Stimulated activated CD4-positive, alpha-beta T cell treated with anti-CD3 and anti-CD28 coated beads, TNF-alpha, amount 100 ng/mL, for 24 hours (primary cell): ENCODE results near the gene IL17REL.

Experiments
- DNase-seq, 3 experiments: peaks; one replicate each; pipeline ENCODE4 v3.0.0-alpha.2; 2020; ENCODE audit warnings: low read depth in 3 of 3

IL17REL gene

GRCh38 chr22:50046019-50046415 lies 33.5 kb upstream of the IL17REL start:
- DNase-seq, result no peak

DNA sequence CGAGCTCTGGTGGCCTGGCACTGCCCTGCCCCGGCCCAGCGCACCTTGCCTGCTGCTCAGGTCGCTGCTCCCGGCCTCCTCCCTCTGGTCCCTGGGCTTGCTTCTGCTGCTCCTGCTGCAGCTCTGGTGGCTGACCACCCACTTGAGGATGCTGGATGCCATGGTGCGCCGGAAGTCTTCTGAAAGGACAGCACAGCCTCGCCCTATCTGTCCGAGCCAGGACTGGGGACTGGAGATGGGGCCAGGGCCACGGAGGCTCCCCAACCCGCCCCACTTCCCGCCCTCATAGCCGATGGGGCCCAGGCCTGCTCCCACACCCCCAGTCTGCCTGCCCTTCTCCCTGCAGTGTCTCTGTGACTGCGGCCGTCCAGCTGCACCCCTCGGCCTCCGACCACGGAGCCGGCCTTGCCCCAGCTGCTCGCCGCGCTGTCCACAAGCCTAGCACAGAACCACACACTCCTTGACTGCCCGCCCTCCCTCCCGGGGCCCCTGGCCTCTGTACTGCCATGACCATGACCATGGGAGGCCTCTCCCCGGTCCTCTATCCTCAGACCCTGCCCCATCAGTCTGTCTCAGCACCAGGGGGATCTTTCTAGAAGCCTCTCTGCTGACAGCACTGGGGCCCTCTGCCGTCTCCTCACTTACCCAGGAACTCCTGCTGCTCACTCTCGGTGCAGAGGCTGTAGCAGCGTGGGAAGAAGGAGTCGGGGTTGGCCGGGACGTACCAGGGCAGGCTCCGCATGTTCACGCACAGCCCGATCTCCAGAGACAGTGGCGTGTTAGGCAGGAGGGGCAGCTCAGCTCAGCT lies 32.9 kb upstream of the IL17REL start:
- DNase-seq, result no peak

GRCh38 chr22:50044485-50045118 lies 32.0 kb upstream of the IL17REL start:
- no peak for DNase-seq

DNA sequence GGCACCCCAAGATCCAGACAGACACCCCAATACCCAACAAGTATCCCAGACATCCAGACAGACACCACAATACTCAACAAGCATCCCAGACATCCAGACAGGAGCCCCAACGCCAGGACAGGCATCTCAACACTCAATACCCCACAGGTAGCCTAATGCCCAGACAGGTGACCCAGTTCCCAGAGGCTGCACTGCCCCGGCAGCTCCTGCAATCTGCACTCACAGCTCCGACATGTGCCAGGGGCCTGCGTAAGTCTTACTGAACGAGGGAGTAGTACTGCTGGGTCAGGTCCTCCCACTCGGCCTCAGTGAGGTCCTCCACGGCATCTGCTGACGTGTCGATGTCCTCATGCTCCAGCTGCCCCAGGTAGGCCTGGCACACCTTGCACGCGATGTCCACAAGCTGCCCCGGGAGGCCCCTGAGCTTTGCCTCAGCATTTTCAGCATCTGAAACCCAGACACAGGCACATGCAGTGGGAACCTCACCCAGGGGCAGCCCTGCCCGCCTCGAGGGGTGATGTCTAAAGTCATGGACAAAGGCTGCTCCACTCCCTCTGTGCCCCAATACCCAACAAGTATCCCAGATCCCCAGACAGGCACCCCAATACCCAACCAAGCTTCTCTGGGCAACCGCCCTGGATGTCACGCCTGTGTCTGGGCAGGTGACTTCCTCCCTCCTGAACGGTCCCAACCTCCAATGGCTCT lies 28.9 kb upstream of the IL17REL start:
- DNase-seq, result no peak

GRCh38 chr22:50040717-50041116 lies 28.2 kb upstream of the IL17REL start:
- DNase-seq, result no peak

GRCh38 chr22:50039669-50040443 lies 27.3 kb upstream of the IL17REL start:
- DNase-seq, result no peak

DNA sequence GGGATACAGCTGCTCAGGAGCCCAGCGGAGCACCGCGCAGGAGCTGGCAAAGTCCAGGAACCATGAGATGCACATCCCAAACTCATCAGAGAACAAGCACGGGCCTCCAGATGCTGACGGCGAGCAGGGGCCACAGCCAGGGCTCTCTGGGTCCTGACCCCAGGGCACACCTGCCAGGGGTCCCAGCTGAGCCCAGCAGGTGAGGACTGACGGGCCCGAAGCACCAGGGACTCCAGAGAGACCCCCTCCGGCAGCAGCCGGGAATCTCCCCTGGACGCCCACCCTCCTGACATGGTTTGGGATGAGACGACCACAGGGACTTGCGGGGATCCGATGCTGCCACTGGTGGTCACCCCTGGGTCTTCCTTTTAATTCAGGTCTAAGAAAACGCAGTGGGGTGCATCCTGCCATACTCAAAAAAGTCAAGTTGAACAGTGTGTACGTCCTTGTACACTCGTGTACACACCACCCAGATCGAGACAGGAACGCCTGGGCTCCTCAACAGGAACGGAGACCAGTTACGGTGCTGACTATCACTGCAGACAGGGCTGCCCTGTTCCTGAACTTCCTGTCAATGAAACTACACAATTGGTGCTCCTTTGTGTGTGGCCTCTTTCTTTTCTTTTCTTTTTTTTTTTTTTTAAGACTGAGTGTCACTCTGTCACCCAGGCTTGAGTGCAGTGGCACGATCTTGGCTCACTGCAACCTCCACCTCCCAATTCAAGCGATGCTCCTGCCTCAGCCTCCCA lies 23.6 kb upstream of the IL17REL start:
- DNase-seq, result no peak

GRCh38 chr22:50035131-50035881 lies 22.7 kb upstream of the IL17REL start:
- DNase-seq, result no peak

GRCh38 chr22:50034126-50035081 lies 21.8 kb upstream of the IL17REL start:
- no peak for DNase-seq

DNA sequence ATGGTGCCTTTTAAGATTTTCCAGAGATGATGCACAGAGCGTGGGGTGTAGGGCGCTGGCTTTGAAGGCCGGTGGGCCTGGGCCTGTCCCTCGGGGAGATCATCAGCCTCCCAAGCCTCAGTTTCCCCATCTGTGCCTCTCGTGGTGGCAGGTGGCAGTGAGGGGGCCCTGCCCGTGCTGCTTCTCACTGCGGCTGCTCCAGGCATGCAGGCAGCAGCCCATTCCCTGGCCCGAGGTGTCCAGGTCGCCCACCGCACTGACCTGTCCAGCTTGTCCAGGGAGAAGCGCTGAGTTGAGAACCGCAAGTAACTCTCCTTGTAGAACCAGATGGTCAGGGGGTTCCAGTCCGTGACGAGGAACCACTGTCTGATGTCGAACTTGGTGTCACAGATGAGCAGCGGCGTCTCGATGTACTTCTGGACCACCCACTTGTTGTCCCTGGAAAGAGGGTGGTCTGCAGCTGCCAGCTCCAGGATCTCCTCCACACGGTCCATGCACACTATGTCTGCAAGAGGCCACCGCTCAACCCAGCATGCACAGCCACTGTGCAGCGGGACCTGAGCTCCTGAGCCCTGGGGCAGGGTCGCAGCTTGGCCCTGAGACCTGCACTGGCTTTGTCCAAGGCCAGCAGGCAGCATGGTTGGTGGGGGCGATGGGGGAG lies 20.5 kb upstream of the IL17REL start:
- DNase-seq, result no peak

DNA sequence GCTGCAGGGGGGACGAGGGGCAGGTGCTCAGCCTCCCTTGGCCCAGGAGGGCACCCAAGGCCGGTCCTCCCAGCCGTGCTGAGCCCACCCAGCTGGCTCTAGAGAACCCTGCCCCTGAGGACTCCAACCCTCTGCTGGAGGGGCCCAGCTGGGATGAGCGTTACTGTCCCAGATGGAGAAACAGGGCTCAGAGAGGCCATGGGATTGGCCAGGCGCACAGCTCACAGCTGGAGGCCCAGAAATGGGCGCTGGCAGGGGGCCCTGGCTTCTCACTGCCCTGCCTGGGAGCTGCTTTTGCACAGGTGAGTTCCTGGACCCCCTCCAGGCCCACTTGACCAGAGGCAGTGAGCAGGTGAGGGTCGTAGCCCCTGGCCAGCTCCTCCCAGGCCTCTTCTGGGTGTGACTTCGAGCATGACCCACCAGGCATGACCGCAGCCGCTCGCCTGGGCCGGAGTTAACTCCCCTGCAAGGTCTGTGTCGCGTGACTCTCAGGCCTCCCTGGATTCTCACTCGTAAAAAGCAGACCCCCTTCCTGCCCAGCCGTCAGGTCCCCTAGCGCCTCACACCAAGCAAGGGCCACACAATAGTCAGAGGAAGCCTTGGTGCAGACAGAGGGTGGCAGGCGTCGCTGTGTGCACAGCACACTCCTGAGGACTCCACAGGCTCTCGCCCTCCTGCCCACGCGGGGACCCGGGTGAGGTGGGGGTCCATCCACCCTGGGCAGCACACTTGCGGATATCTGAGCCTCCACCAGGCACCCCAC lies 19.7 kb upstream of the IL17REL start:
- no peak for DNase-seq

- no peak for DNase-seq
These were observed 18.9 kb upstream of the IL17REL start for GRCh38 chr22:50031189-50032091.

- peak; percentile 62 to 85 (median 77) for DNase-seq
These were observed 18.0 kb upstream of the IL17REL start for GRCh38 chr22:50030297-50031188.

DNA sequence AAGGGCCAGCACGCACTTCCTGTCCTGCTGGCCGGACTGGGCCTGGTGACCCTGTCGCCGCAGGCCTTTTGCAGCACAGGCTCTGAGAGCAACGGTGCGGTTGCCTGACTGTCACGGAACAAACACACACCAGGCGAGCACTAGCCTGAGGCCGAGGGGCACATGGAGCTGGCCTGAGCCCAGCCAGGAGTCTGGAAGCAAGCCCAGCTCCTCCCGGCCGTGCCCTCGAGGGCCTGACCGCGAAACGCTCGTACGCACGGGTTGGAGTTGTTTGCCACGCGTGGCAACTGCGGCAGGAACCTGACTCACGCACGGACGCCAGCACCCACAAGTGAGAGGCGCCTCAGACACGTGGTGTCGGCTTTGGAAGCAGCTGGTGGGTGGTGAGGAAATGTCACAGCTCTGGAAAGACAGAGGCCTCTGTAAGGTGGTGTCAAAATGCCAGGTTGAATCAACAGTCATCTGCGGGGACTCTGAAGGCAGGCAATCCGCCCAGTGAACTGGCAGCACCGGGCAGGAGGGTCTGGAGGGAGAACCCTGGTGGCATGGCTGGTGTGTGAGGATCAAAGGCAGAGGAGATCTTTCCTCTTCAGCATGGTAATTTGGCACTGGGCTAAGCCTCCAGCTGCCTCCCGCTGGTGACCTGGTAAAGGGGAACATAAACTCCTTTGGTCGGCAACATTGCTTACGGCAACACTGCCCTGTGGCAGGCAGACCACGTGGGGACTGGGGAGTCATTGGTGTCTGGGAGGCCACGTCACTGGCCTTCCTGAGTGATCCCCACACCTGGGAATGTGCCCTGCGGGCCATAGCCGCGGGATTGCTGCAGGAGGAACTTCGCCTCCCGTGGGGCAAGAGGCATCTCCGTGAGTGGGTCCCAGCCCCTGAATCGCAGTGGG lies 15.3 kb upstream of the IL17REL start:
- DNase-seq, result peak in 2 of 3 experiments; percentile 40 to 54

GRCh38 chr22:50025993-50026392 lies 13.4 kb upstream of the IL17REL start:
- no peak for DNase-seq
